ENCODE measurements around the gene TFDP1.

TFDP1 gene

GRCh38 chr13:113669231-113669754 lies 84.7 kb downstream of the TFDP1 start:
- no peak for DNase-seq

- no peak for DNase-seq
Measured at GRCh38 chr13:113669755-113670341, 85.3 kb downstream of the TFDP1 start.

- no peak for DNase-seq
Measured at GRCh38 chr13:113670541-113670940, 86.0 kb downstream of the TFDP1 start.

GRCh38 chr13:113671066-113672001 lies 86.8 kb downstream of the TFDP1 start:
- no peak for DNase-seq

- no peak for DNase-seq
Measured at GRCh38 chr13:113672002-113672651, 87.6 kb downstream of the TFDP1 start.

All from stimulated activated CD4-positive, alpha-beta T cell treated with anti-CD3 and anti-CD28 coated beads, Interleukin-4, amount 100 ng/mL, for 1 hour (primary cell).